OCI-LY3 (cell line): Measurements from ENCODE around the gene CTAG1A.

Source experiments
- H2AFZ ChIP-seq: fragments of 200-600, 300-600 bp; shearing (Covaris generic); 2 replicates; pipeline ENCODE4 v1.6.0; 2014; ENCODE audit warnings: antibody characterized with exemption, low read depth, low read length
- H3K27ac ChIP-seq: fragments of 200-600, 300-600 bp; sonication (generic); 2 replicates; pipeline ENCODE4 v1.5.1; 2014; ENCODE audit warnings: mild to moderate bottlenecking, low read length, moderate library complexity, mixed read lengths
- H3K27me3 ChIP-seq: fragments of 200-600, 300-600 bp; sonication (generic); 2 replicates; pipeline ENCODE4 v1.6.1; 2014; ENCODE audit warnings: low read depth, low read length, mixed read lengths
- H3K36me3 ChIP-seq: fragments of 200-600, 300-600 bp; sonication (generic); replicated peaks from 2 replicates; pipeline ENCODE3; 2014; ENCODE audit warnings: low read depth, low read length, mixed read lengths
- H3K4me1 ChIP-seq: fragments of 300-600, 200-600 bp; sonication (generic); 2 replicates; pipeline ENCODE4 v1.6.1; 2014; ENCODE audit warnings: low read length, mixed read lengths
- H3K4me2 ChIP-seq: fragments of 200-600, 300-600 bp; sonication (generic); 2 replicates; pipeline ENCODE4 v1.6.1; 2014; ENCODE audit warnings: low read length, mixed read lengths
- H3K4me3 ChIP-seq: fragments of 300-600, 200-600 bp; sonication (generic); 2 replicates; pipeline ENCODE4 v1.5.1; 2014; ENCODE audit warnings: antibody characterized with exemption, mild to moderate bottlenecking, low read length, moderate library complexity
- H3K79me2 ChIP-seq: fragments of 300-600, 200-600 bp; shearing (Covaris generic); 2 replicates; pipeline ENCODE4 v1.6.1; 2014; ENCODE audit warnings: mild to moderate bottlenecking, low read length, mixed read lengths
- H3K9ac ChIP-seq: fragments of 300-600, 200-600 bp; shearing (Covaris generic); 2 replicates; pipeline ENCODE4 v1.6.0; 2014; ENCODE audit warnings: mild to moderate bottlenecking, low read length, moderate library complexity
- H3K9me3 ChIP-seq: fragments of 200-600, 300-600 bp; shearing (Covaris generic); 2 replicates; pipeline ENCODE4 v1.6.1; 2014; ENCODE audit warnings: low read length, mixed read lengths; ENCODE audit not compliant: insufficient read depth
- H4K20me1 ChIP-seq: fragments of 200-600, 300-600 bp; sonication (generic); 2 replicates; pipeline ENCODE4 v1.6.1; 2016; ENCODE audit warnings: low read length, mixed read lengths; ENCODE audit not compliant: insufficient read depth
- EZH2phosphoT487 ChIP-seq: fragments of 200-600 bp; shearing (Covaris generic); IDR thresholded peaks from 2 replicates; pipeline ENCODE4 v1.6.1; 2018; ENCODE audit warnings: antibody characterized with exemption, mixed run types, low read depth
- TF ChIP-seq, protein P1 (sequence below): fragments of 200-600, 300-600 bp; sonication (generic); IDR thresholded peaks from 2 replicates; pipeline ENCODE4 v1.5.1; 2014; ENCODE audit warnings: antibody characterized with exemption, low read length, low read depth

The CTAG1A gene

GRCh38 chrX:154541896-154542722, 42.8 kb upstream of the CTAG1A start:
- no peak for TF ChIP-seq EZH2phosphoT487
- TF ChIP-seq, protein P1, sequence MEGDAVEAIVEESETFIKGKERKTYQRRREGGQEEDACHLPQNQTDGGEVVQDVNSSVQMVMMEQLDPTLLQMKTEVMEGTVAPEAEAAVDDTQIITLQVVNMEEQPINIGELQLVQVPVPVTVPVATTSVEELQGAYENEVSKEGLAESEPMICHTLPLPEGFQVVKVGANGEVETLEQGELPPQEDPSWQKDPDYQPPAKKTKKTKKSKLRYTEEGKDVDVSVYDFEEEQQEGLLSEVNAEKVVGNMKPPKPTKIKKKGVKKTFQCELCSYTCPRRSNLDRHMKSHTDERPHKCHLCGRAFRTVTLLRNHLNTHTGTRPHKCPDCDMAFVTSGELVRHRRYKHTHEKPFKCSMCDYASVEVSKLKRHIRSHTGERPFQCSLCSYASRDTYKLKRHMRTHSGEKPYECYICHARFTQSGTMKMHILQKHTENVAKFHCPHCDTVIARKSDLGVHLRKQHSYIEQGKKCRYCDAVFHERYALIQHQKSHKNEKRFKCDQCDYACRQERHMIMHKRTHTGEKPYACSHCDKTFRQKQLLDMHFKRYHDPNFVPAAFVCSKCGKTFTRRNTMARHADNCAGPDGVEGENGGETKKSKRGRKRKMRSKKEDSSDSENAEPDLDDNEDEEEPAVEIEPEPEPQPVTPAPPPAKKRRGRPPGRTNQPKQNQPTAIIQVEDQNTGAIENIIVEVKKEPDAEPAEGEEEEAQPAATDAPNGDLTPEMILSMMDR, result no peak
- H3K9me3 ChIP-seq, result no peaks in the 10 kb centered on the region
- H4K20me1 ChIP-seq, result no peaks in the 10 kb centered on the region
- H3K4me2 ChIP-seq, result no peak overlapping the region
- H3K27ac ChIP-seq, result no peak overlapping the region
- H3K79me2 ChIP-seq, result no peaks in the 10 kb centered on the region
- H2AFZ ChIP-seq, result no peak overlapping the region
- H3K36me3 ChIP-seq, result no peaks in the 10 kb centered on the region
- no peak overlapping the region for H3K9ac ChIP-seq
- no peak overlapping the region for H3K4me3 ChIP-seq
- H3K4me1 ChIP-seq, result 0 out of 2 replicates have a peak, but pooled peaks cover 5% of the 10 kb centered on the region
- H3K27me3 ChIP-seq, result no peaks in the 10 kb centered on the region

- Histone ChIP-seq H4K20me1 (no peaks in the 10 kb centered on the region), H3K36me3 (no peaks in the 10 kb centered on the region), H3K27ac (no peak overlapping the region), H3K4me2 (no peak overlapping the region), H3K27me3 (no peaks in the 10 kb centered on the region), H3K9me3 (no peaks in the 10 kb centered on the region), H3K9ac (no peak overlapping the region), H2AFZ (no peak overlapping the region), H3K4me3 (no peak overlapping the region), H3K4me1 (0 out of 2 replicates have a peak, but pooled peaks cover 5% of the 10 kb centered on the region), H3K79me2 (peaks cover 3% of the 10 kb centered on the region)
- no peak for TF ChIP-seq EZH2phosphoT487
- TF ChIP-seq, protein P1, result no peak
These were observed 42.1 kb upstream of the CTAG1A start for GRCh38 chrX:154542723-154543424.

DNA sequence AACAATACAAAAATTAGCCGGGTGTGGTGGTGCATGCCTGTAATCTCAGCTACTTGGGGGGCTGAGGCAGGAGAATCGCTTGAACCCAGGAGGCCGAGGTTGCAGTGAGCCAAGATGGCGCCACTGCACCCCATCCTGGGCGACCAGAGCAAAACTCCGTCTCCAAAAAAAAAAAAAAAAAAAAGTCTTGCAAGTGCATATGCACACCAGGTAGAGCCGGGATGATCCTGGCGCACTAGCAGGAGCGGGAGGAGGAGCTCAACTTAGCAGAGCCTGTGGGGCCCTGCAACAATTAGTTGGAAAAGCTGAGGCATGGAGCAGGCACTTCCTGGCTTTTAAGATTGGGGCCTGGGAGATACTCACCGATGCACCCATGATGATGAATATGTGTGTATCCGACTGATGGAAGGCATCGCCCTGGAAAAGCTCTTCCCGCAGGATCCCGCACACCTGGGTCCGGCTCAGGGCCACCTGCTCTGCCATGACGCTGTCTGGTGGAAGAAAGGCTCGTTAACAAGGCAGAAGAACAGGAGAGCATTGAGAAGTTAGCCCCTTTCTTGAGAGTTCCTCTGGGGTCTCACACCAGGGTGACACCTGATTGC, 39.2 kb upstream of the CTAG1A start:
- peaks cover 30% of the 10 kb centered on the region for H3K79me2 ChIP-seq
- H3K36me3 ChIP-seq, result no peaks in the 10 kb centered on the region
- H2AFZ ChIP-seq, result no peak overlapping the region
- H3K4me2 ChIP-seq, result peak overlapping the region; percentile 98
- no peaks in the 10 kb centered on the region for H3K27me3 ChIP-seq
- H3K9me3 ChIP-seq, result no peaks in the 10 kb centered on the region
- peak overlapping the region; percentile 91; the same call in 1 of the 2 replicates for H3K9ac ChIP-seq
- no peak overlapping the region for H3K27ac ChIP-seq
- no peaks in the 10 kb centered on the region for H4K20me1 ChIP-seq
- TF ChIP-seq EZH2phosphoT487, result no peak
- TF ChIP-seq, protein P1, result no peak
- peak overlapping the region; percentile 98 for H3K4me3 ChIP-seq
- 0 out of 2 replicates have a peak, but pooled peaks cover 5% of the 10 kb centered on the region for H3K4me1 ChIP-seq
